Activated CD8-positive, alpha-beta memory T cell treated with anti-CD3 and anti-CD28 coated beads, Interleukin-2, amount 50 U/mL, for 1 hour (primary cell): ENCODE results near the gene SPSB1.

Source experiments
- DNase-seq: peaks from one replicate; pipeline ENCODE4 v3.0.0-alpha.2; 2020; ENCODE audit errors: extremely low read depth

SPSB1 gene

GRCh38 chr1:9260059-9260766 is 32.5 kb upstream of the SPSB1 start:
- DNase-seq: no peak

- DNase-seq: no peak
These were observed 31.2 kb upstream of the SPSB1 start for GRCh38 chr1:9261496-9261895.

- DNase-seq: no peak
These were observed 30.4 kb upstream of the SPSB1 start for GRCh38 chr1:9262096-9262986.

- DNase-seq: no peak
These were observed 29.3 kb upstream of the SPSB1 start for GRCh38 chr1:9263276-9263855.

GRCh38 chr1:9263984-9264872 is 28.5 kb upstream of the SPSB1 start:
- no peak for DNase-seq

GRCh38 chr1:9265037-9265436 is 27.7 kb upstream of the SPSB1 start:
- DNase-seq: no peak

- DNase-seq: no peak
These were observed 26.7 kb upstream of the SPSB1 start for GRCh38 chr1:9265968-9266367.

- no peak for DNase-seq
These were observed 25.4 kb upstream of the SPSB1 start for GRCh38 chr1:9267352-9267686.

- DNase-seq: no peak
These were observed 24.7 kb upstream of the SPSB1 start for GRCh38 chr1:9267827-9268581.

GRCh38 chr1:9269078-9269501 is 23.6 kb upstream of the SPSB1 start:
- DNase-seq: no peak

GRCh38 chr1:9269721-9270120 is 23.0 kb upstream of the SPSB1 start:
- no peak for DNase-seq

- DNase-seq: no peak
These were observed 22.3 kb upstream of the SPSB1 start for GRCh38 chr1:9270290-9270883.

GRCh38 chr1:9271283-9271682 is 21.4 kb upstream of the SPSB1 start:
- no peak for DNase-seq

GRCh38 chr1:9271861-9272595 is 20.7 kb upstream of the SPSB1 start:
- DNase-seq: no peak

GRCh38 chr1:9273177-9273576 is 19.5 kb upstream of the SPSB1 start:
- DNase-seq: no peak

GRCh38 chr1:9275161-9275560 is 17.5 kb upstream of the SPSB1 start:
- no peak for DNase-seq

GRCh38 chr1:9275567-9276034 is 17.1 kb upstream of the SPSB1 start:
- no peak for DNase-seq

GRCh38 chr1:9278116-9278515 is 14.6 kb upstream of the SPSB1 start:
- DNase-seq: no peak

GRCh38 chr1:9278585-9279153 is 14.0 kb upstream of the SPSB1 start:
- no peak for DNase-seq
